ENCODE data around the gene SRGAP2C.
"Not testable (repeated sequence)": the region's sequence is repeated elsewhere in the genome, so short reads cannot be mapped to it uniquely, and the experiment has no call there.

DNA sequence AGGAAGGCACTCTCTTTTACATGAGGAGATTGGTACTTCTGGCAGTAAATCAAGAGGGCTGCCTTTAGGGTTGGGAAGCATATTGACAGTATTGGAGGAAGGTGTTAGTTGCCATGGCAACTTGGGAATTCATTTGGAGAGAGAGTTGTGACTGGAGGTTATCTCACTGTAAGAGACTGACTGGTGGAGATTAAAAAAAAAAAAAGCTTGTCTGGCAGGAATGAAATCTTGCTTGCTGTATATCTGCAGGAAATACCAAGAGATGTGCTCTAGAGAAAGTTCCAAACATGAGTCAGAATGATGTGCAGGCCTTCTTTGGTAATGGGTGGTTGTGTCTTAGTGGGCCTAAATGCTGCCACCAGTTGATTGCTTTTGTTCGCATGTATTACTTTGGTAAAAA lies 59.1 kb downstream of the SRGAP2C start:
- TF ChIP-seq POLR2A, CTCF (IDR thresholded peaks at IDR 0.05): not testable (repeated sequence)

Measured in right lobe of liver (tissue), 4 donors.